HepG2 (cell line): ENCODE results near the gene MYO7A. TPM values are rescaled to one million over a fixed set of nuclear protein-coding genes. Genes with fewer than 3 reads are reported as not detected.

Experiments
- ELK4 ChIP-seq: sonication (generic); formaldehyde crosslinking; IDR thresholded peaks from 2 replicates; pipeline ENCODE4 v1.9.0; 2021; ENCODE audit warnings: missing genetic modification reagents, borderline replicate concordance
- FOXA1 ChIP-seq, 2 experiments: fragments of 450-650 bp in 1 of 2; sonication (generic) in 1 of 2; formaldehyde crosslinking in 1 of 2; IDR thresholded peaks; 2 replicates each; pipeline versions ENCODE4 v1.4.0 to v1.6.1; 2016 to 2020; ENCODE audit warnings: missing genetic modification reagents in 1 of 2
- FOXP4 ChIP-seq: sonication (generic); formaldehyde crosslinking; IDR thresholded peaks from 2 replicates; pipeline ENCODE4 v1.4.0; 2020; ENCODE audit warnings: missing genetic modification reagents
- HOXA3 ChIP-seq: sonication (generic); formaldehyde crosslinking; IDR thresholded peaks from 2 replicates; pipeline ENCODE4 v1.5.0; 2020; ENCODE audit warnings: missing genetic modification reagents
- KAT2B ChIP-seq: fragments of 150-350 bp; IDR thresholded peaks from 2 replicates; pipeline ENCODE4 v1.6.1; 2014; ENCODE audit warnings: low read depth, low read length, borderline replicate concordance
- MYNN ChIP-seq: sonication (generic); formaldehyde crosslinking; IDR thresholded peaks from 2 replicates; pipeline ENCODE4 v1.4.0; 2020; ENCODE audit warnings: mild to moderate bottlenecking, low read depth, missing genetic modification reagents
- NFYC ChIP-seq: IDR thresholded peaks from 2 replicates; pipeline ENCODE4 v1.6.1; 2016; ENCODE audit warnings: missing genetic modification reagents, missing compliant biosample characterization
- SKI ChIP-seq: fragments of 450-650 bp; IDR thresholded peaks from one replicate; pipeline ENCODE4 v1.6.1; 2018; ENCODE audit warnings: mild to moderate bottlenecking; ENCODE audit not compliant: partially characterized antibody
- SMAD3 ChIP-seq: sonication (generic); formaldehyde crosslinking; IDR thresholded peaks from 2 replicates; pipeline ENCODE4 v1.4.0; 2020; ENCODE audit warnings: missing genetic modification reagents
- SNAI1 ChIP-seq: sonication (generic); formaldehyde crosslinking; IDR thresholded peaks from 2 replicates; pipeline ENCODE4 v1.5.0; 2020; ENCODE audit warnings: mild to moderate bottlenecking, missing genetic modification reagents, borderline replicate concordance
- ZMAT5 ChIP-seq: sonication (generic); formaldehyde crosslinking; IDR thresholded peaks from 2 replicates; pipeline ENCODE4 v1.5.0; 2020; ENCODE audit warnings: mild to moderate bottlenecking, low read depth, missing genetic modification reagents, borderline replicate concordance
- ZNF318 ChIP-seq: sonication (generic); formaldehyde crosslinking; IDR thresholded peaks from 2 replicates; pipeline ENCODE4 v1.4.0; 2020; ENCODE audit warnings: mild to moderate bottlenecking, missing genetic modification reagents
- ZNF770 ChIP-seq: sonication (generic); formaldehyde crosslinking; IDR thresholded peaks from 2 replicates; pipeline ENCODE4 v1.5.0; 2020; ENCODE audit warnings: mild to moderate bottlenecking, missing genetic modification reagents
- polyA plus RNA-seq, 8 experiments: library from polyadenylated mRNA; depleted of rRNA in 3 of 8; stranded (reverse) in 7 of 8; unstranded in 1 of 8; fragments of >200 nt; fragmentation: Illumina TruSeq in 4 of 8; extraction: Trizol in 4 of 8; gene quantifications; 2 replicates each; pipeline versions ENCODE4 v1.2.1 to v1.2.3, GENCODE V29; 2011 to 2016; ENCODE audit warnings: low read depth in 4 of 8, missing spikeins in 1 of 8, mixed read lengths in 1 of 8; ENCODE audit not compliant: insufficient read depth in 1 of 8
- total RNA-seq, 5 experiments: library from RNA; depleted of rRNA; stranded (reverse); fragments of >200 nt; fragmentation: Illumina TruSeq; extraction: Trizol; gene quantifications; 2 replicates each; pipeline ENCODE4 v1.2.3, GENCODE V29; 2016; ENCODE audit warnings: low read depth in 1 of 5

Gene MYO7A
- total and polyA plus RNA-seq, 2 of the 13 experiments (the other 11 are each of a cell fraction or from before 2014, with no cell fraction given), result 7.5 to 10.0 TPM

- 0 out of 2 replicates have a peak, but pooled peaks have one; percentile 32 for TF ChIP-seq FOXP4 (CRISPR knock-in tag)
- peak; percentile 51; the same call in 1 of the 2 replicates for TF ChIP-seq HOXA3
- no peak for TF ChIP-seq NFYC (CRISPR knock-in tag)
- no peak for TF ChIP-seq SMAD3
- no peak for TF ChIP-seq ZMAT5 (CRISPR knock-in tag)
- no peak for TF ChIP-seq KAT2B
- peak; percentile 35; the same call in 1 of the 2 replicates for TF ChIP-seq ZNF770
- no peak for TF ChIP-seq SNAI1 (CRISPR knock-in tag)
- TF ChIP-seq SKI, result no peak
- no peak for TF ChIP-seq FOXA1 (IDR thresholded peaks at IDR 0.05)
- peak; percentile 50; the same call in 1 of the 2 replicates for TF ChIP-seq FOXA1 (CRISPR knock-in tag; IDR thresholded peaks at IDR 0.05)
- no peak for TF ChIP-seq ZNF318
- TF ChIP-seq ELK4 (CRISPR knock-in tag), result no peak
- TF ChIP-seq MYNN (CRISPR knock-in tag), result no peak
These were observed 41.2 kb upstream of the MYO7A start (continued) for GRCh38 chr11:77086521-77087472.
